Measurements from ENCODE around the gene CDC73.

DNA sequence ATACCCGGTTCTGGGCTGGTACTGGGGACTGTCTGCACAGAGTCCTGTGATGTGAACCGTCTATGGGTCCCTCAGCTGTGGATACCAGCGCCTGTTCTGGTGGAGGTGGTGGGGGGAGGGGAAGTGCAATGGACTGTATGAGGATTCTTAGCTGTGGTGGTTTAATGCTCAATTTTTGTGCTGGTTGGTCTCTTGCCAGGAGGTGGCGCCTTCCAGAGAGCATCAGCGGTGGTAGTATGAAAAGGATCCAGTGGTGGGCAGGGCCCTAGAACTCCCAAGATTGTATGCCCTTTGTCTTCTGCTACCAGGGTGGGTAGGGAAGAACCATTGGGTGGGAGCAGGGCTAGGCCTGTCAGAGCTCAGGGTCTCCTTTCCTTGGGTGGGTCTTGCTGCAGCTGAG lies 153.9 kb downstream of the CDC73 start:
- TF ChIP-seq, protein P1, sequence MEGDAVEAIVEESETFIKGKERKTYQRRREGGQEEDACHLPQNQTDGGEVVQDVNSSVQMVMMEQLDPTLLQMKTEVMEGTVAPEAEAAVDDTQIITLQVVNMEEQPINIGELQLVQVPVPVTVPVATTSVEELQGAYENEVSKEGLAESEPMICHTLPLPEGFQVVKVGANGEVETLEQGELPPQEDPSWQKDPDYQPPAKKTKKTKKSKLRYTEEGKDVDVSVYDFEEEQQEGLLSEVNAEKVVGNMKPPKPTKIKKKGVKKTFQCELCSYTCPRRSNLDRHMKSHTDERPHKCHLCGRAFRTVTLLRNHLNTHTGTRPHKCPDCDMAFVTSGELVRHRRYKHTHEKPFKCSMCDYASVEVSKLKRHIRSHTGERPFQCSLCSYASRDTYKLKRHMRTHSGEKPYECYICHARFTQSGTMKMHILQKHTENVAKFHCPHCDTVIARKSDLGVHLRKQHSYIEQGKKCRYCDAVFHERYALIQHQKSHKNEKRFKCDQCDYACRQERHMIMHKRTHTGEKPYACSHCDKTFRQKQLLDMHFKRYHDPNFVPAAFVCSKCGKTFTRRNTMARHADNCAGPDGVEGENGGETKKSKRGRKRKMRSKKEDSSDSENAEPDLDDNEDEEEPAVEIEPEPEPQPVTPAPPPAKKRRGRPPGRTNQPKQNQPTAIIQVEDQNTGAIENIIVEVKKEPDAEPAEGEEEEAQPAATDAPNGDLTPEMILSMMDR (conservative IDR thresholded peaks at IDR 0.05; ENCODE audit: low read length): peak; percentile 37; the same call in 1 of the 2 replicates
- TF ChIP-seq EZH2phosphoT487 (IDR thresholded peaks at IDR 0.05; ENCODE audit: borderline replicate concordance, low read depth, low read length): no peak
